ENCODE data around the gene TJP1. TPM values are rescaled to one million over a fixed set of nuclear protein-coding genes. Genes with fewer than 3 reads are reported as not detected.

TJP1 gene
- polyA plus RNA-seq, 1 experiment: 42.5 TPM

DNA sequence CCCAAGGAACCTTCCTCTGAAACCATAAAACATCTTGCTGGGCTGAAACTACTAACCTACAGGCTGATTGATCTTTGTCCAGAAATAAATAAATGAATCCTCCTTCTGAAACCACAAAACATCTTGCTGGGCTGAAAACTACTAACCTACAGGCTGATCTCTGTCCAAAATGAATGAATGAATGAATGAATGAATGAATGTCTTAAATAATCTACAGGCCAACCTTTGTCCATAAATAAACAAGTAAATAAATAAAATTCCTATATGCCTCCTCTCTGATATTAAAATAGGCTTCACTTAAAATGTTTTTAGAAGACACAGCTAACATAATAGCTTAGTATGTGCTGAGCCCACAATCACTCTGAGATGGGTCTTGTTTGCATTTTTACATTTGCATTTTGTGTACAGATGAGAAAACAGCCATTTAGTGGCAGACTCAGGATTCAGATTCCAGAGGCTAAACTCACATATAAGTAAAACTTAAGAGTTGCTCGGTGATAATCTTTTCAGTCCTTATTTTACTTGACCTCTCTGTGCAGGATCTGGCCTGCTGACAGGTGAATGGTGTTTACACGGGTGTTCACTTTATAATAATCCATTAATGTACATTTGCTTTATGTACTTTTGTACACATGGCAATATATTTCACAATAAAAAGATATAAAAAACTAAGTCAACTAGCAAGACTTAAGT is 10.4 kb downstream of the TJP1 start:
- CTCF ChIA-PET: interaction anchor here (0.5 kb wide), 1 partner anchor 18 kb away, joined by 3 read pairs; no protein-coding TSS in a partner anchor
- H3K27me3 ChIP-seq (ENCODE audit: control insufficient read depth, insufficient read depth, low read length): no peaks in the 10 kb centered on the region
- DNase-seq (ENCODE audit: low read depth): no peak
- POLR2A ChIA-PET: no interaction called here
- no peak overlapping the region for H3K4me3 ChIP-seq (ENCODE audit: low read depth, low read length)
- no peak for TF ChIP-seq CTCF (IDR thresholded peaks at IDR 0.05; ENCODE audit: insufficient read depth, low read depth, low read length)
- no peaks in the 10 kb centered on the region for H3K36me3 ChIP-seq (ENCODE audit: control insufficient read depth, insufficient read depth, low read length)

- Histone ChIP-seq H3K4me3 (ENCODE audit: low read depth, low read length) (no peak overlapping the region), H3K27me3 (ENCODE audit: control insufficient read depth, insufficient read depth, low read length) (no peaks in the 10 kb centered on the region), H3K36me3 (ENCODE audit: control insufficient read depth, insufficient read depth, low read length) (no peaks in the 10 kb centered on the region)
- ChIA-PET POLR2A (no interaction called here), CTCF (no interaction called here)
- TF ChIP-seq CTCF (IDR thresholded peaks at IDR 0.05; ENCODE audit: insufficient read depth, low read depth, low read length): no peak
- no peak for DNase-seq (ENCODE audit: low read depth)
Observed at GRCh38 chr15:29805708-29806104, 16.6 kb downstream of the TJP1 start.

DNA sequence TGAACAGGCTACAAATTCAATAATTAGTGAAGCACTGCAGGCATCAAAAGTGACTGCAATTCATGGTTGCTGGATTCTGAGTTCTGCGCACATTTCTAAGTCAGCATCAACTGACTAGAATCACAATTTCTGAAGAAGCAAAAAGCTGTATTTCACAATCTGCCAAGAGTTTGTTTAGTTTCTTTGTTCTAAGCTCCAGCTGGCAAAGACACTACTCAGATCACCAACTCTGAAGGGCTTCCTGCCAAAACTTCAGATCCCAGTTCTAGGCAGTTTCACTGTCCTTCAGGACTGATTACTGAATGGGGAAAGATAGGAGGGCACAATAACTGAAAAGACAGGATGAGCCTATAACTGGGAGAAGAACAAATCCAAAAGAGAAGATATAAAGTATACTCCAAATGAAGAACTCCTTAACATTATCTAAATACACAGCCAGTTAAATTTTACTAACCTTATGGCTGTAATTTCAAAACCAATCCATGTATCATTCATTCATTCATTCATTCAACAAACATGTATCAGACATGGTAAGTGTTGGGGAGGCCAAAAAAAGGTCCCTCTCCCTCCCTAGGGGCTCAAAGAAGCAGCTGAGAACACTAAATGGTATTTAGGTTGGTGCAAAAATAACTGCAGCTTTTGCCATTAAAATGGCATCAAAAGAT is 17.1 kb downstream of the TJP1 start:
- ChIA-PET CTCF (no interaction called here), POLR2A (no interaction called here)
- Histone ChIP-seq H3K36me3 (ENCODE audit: control insufficient read depth, insufficient read depth, low read length) (no peaks in the 10 kb centered on the region), H3K27me3 (ENCODE audit: control insufficient read depth, insufficient read depth, low read length) (no peaks in the 10 kb centered on the region), H3K4me3 (ENCODE audit: low read depth, low read length) (no peak overlapping the region)
- TF ChIP-seq CTCF (IDR thresholded peaks at IDR 0.05; ENCODE audit: insufficient read depth, low read depth, low read length): no peak
- no peak for DNase-seq (ENCODE audit: low read depth)

GRCh38 chr15:29802411-29802810 is 19.9 kb downstream of the TJP1 start:
- CTCF ChIA-PET: no interaction called here
- POLR2A ChIA-PET: interaction anchor here (0.6 kb wide), 1 partner anchor 14 kb away, joined by 5 read pairs; no protein-coding TSS in a partner anchor
- no peak for DNase-seq (ENCODE audit: low read depth)
- no peaks in the 10 kb centered on the region for H3K27me3 ChIP-seq (ENCODE audit: control insufficient read depth, insufficient read depth, low read length)
- no peaks in the 10 kb centered on the region for H3K36me3 ChIP-seq (ENCODE audit: control insufficient read depth, insufficient read depth, low read length)
- no peak for TF ChIP-seq CTCF (IDR thresholded peaks at IDR 0.05; ENCODE audit: insufficient read depth, low read depth, low read length)
- H3K4me3 ChIP-seq (ENCODE audit: low read depth, low read length): no peak overlapping the region

DNA sequence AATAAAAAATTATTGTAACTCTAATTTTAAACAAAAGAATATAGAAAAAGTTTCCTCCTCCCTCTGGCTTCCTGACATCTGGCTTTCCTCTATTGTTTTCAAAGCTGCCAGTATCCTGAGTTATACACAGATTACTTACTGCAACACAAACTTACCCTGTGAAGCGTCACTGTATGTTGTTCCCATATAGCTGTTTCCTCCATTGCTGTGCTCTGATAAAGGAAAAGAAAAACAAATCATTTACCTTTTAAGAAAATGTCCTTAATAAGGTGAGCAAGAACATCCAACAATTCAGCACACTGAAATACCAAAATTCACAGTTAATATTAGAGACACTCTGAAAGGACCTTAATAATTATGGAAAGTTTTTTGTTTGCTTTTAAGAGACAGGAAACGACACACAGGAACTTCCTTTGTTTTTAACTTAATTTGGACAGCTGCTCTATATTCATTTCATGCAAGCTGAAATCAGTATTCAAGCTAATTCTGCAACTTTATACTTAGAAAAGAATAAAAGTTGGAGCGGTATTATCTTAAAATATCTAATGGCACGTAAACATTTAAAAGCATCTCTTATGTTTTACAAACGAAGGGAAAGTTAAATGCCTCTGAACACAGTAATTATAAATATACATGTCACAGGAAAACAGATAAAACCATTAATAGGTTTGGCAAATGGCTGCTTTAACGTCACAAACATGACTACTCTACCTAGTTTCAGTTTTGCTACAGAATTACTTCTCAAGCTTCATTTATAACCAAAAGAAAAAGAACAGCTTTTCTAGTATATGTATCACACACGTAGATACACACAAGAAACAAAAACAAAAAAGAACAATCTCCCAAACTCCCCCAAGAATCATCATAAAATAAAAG is 21.5 kb downstream of the TJP1 start:
- no peak for DNase-seq (ENCODE audit: low read depth)
- H3K27me3 ChIP-seq (ENCODE audit: control insufficient read depth, insufficient read depth, low read length): no peaks in the 10 kb centered on the region
- no peak overlapping the region for H3K4me3 ChIP-seq (ENCODE audit: low read depth, low read length)
- ChIA-PET POLR2A (no interaction called here), CTCF (no interaction called here)
- no peaks in the 10 kb centered on the region for H3K36me3 ChIP-seq (ENCODE audit: control insufficient read depth, insufficient read depth, low read length)
- TF ChIP-seq CTCF (IDR thresholded peaks at IDR 0.05; ENCODE audit: insufficient read depth, low read depth, low read length): no peak
